H9 (cell line): ENCODE data around the gene LINC01488. TPM values are rescaled to one million over a fixed set of nuclear protein-coding genes. Genes with fewer than 3 reads are reported as not detected.

Experiments
- DNase-seq: peaks from one replicate; pipeline ENCODE4 v3.0.0-alpha.2; 2017
- H2AFZ ChIP-seq: one replicate; pipeline ENCODE4 v1.6.1; 2013; ENCODE audit warnings: mild to moderate bottlenecking, low read length, control low read depth, moderate library complexity
- H2AK5ac ChIP-seq: 2 replicates; pipeline ENCODE4 v1.6.1; 2013; ENCODE audit warnings: low read length, control low read depth, mixed read lengths; ENCODE audit not compliant: insufficient read length
- H2BK120ac ChIP-seq: one replicate; pipeline ENCODE4 v1.6.1; 2013; ENCODE audit warnings: low read depth, mild to moderate bottlenecking, low read length, control low read depth, inconsistent platforms; ENCODE audit not compliant: poor library complexity, severe bottlenecking
- H2BK12ac ChIP-seq: 2 replicates; pipeline ENCODE4 v1.6.1; 2013; ENCODE audit warnings: low read length, control low read depth, mixed read lengths, low read depth; ENCODE audit not compliant: insufficient read length
- H2BK15ac ChIP-seq: 2 replicates; pipeline ENCODE4 v1.6.1; 2013; ENCODE audit warnings: low read depth, low read length, control low read depth
- H2BK20ac ChIP-seq: one replicate; pipeline ENCODE4 v1.6.1; 2013; ENCODE audit warnings: low read depth, mild to moderate bottlenecking, low read length, control low read depth, inconsistent platforms; ENCODE audit not compliant: poor library complexity, severe bottlenecking
- H2BK5ac ChIP-seq: 2 replicates; pipeline ENCODE4 v1.6.1; 2013; ENCODE audit warnings: low read length, control low read depth, mixed read lengths; ENCODE audit not compliant: insufficient read length
- H3K14ac ChIP-seq: 2 replicates; pipeline ENCODE4 v1.6.1; 2013; ENCODE audit warnings: low read length, control low read depth; ENCODE audit not compliant: insufficient read depth
- H3K18ac ChIP-seq: 2 replicates; pipeline ENCODE4 v1.6.1; 2013; ENCODE audit warnings: low read depth, mild to moderate bottlenecking, mixed read lengths, low read length, control low read depth; ENCODE audit not compliant: insufficient read length
- H3K23ac ChIP-seq: 2 replicates; pipeline ENCODE4 v1.6.1; 2013; ENCODE audit warnings: low read length, control low read depth, mixed read lengths, low read depth; ENCODE audit not compliant: insufficient read length
- H3K23me2 ChIP-seq: 2 replicates; pipeline ENCODE4 v1.6.1; 2013; ENCODE audit warnings: low read depth, mild to moderate bottlenecking, mixed read lengths, low read length, control low read depth; ENCODE audit not compliant: insufficient read length, poor library complexity, severe bottlenecking
- H3K27ac ChIP-seq: 2 replicates; pipeline ENCODE4 v1.5.1; 2013; ENCODE audit warnings: low read length, control low read depth, mixed read lengths, low read depth; ENCODE audit not compliant: insufficient read length
- H3K27me3 ChIP-seq: 2 replicates; pipeline ENCODE4 v1.6.1; 2013; ENCODE audit warnings: low read length, control low read depth, inconsistent platforms; ENCODE audit not compliant: insufficient read depth
- H3K4ac ChIP-seq: 2 replicates; pipeline ENCODE4 v1.6.1; 2013; ENCODE audit warnings: low read depth, mild to moderate bottlenecking, control low read depth, inconsistent platforms, low read length, moderate library complexity
- H3K4me1 ChIP-seq: 2 replicates; pipeline ENCODE4 v1.6.1; 2013; ENCODE audit warnings: low read length, control low read depth, inconsistent platforms; ENCODE audit not compliant: insufficient read depth
- H3K4me2 ChIP-seq: 2 replicates; pipeline ENCODE4 v1.6.1; 2013; ENCODE audit warnings: low read length, control low read depth, mixed read lengths; ENCODE audit not compliant: insufficient read length, insufficient read depth
- H3K56ac ChIP-seq: 2 replicates; pipeline ENCODE4 v1.6.1; 2013; ENCODE audit warnings: low read depth, mild to moderate bottlenecking, mixed read lengths, low read length, control low read depth; ENCODE audit not compliant: insufficient read length
- H3K79me1 ChIP-seq: 2 replicates; pipeline ENCODE4 v1.6.1; 2013; ENCODE audit warnings: low read depth, mild to moderate bottlenecking, moderate library complexity, low read length, control low read depth, inconsistent platforms; ENCODE audit not compliant: insufficient read depth, poor library complexity, severe bottlenecking
- H3K79me2 ChIP-seq: 2 replicates; pipeline ENCODE4 v1.6.1; 2013; ENCODE audit warnings: low read length, control low read depth, inconsistent platforms; ENCODE audit not compliant: insufficient read depth
- H3K9ac ChIP-seq: 2 replicates; pipeline ENCODE4 v1.6.1; 2013; ENCODE audit warnings: low read length, control low read depth, mixed read lengths; ENCODE audit not compliant: insufficient read length; ENCODE audit errors: extremely low read depth
- H3K9me3 ChIP-seq: one replicate; pipeline ENCODE4 v1.6.1; 2013; ENCODE audit warnings: low read depth, low read length, inconsistent platforms; ENCODE audit not compliant: control insufficient read depth
- H3T11ph ChIP-seq: one replicate; pipeline ENCODE4 v1.6.1; 2013; ENCODE audit warnings: mild to moderate bottlenecking, low read length, control low read depth, inconsistent platforms
- H4K20me1 ChIP-seq: one replicate; pipeline ENCODE4 v1.6.1; 2013; ENCODE audit not compliant: control insufficient read depth, insufficient read length, insufficient read depth
- H4K5ac ChIP-seq: 2 replicates; pipeline ENCODE4 v1.6.1; 2013; ENCODE audit warnings: low read depth, mild to moderate bottlenecking, mixed read lengths, low read length, control low read depth; ENCODE audit not compliant: insufficient read length
- H4K8ac ChIP-seq: replicated peaks from 2 replicates; pipeline ENCODE4 v1.6.1; 2013; ENCODE audit warnings: low read length, control low read depth, mixed read lengths, low read depth; ENCODE audit not compliant: insufficient read length
- H4K91ac ChIP-seq: 2 replicates; pipeline ENCODE4 v1.6.1; 2013; ENCODE audit warnings: low read depth, mild to moderate bottlenecking, moderate library complexity, mixed read lengths, low read length, control low read depth; ENCODE audit not compliant: insufficient read length
- H3K27ac Mint-ChIP-seq, 3 experiments: 2 replicates in 2 of 3; 3 replicates in 1 of 3; pipeline ENCODE4 v1.8.0; 2020 to 2021; ENCODE audit warnings: mixed read lengths in 3 of 3, mild to moderate bottlenecking in 1 of 3, moderate library complexity in 1 of 3
- H3K27me3 Mint-ChIP-seq: 2 replicates; pipeline ENCODE4 v1.8.0; 2021; ENCODE audit warnings: low read depth, mild to moderate bottlenecking, moderate library complexity, mixed read lengths
- H3K36me3 Mint-ChIP-seq, 3 experiments: 2 replicates in 2 of 3; 3 replicates in 1 of 3; pipeline ENCODE4 v1.8.0; 2020 to 2021; ENCODE audit warnings: low read depth in 3 of 3, mixed read lengths in 3 of 3; ENCODE audit not compliant: insufficient read depth in 1 of 3
- H3K4me1 Mint-ChIP-seq, 2 experiments: 2 replicates each; pipeline ENCODE4 v1.8.0; 2020; ENCODE audit warnings: mixed read lengths in 2 of 2
- H3K4me3 Mint-ChIP-seq, 2 experiments: 2 replicates in 1 of 2; 3 replicates in 1 of 2; pipeline ENCODE4 v1.8.0; 2020 to 2021; ENCODE audit warnings: mild to moderate bottlenecking in 2 of 2, mixed read lengths in 2 of 2, moderate library complexity in 1 of 2
- H3K9me3 Mint-ChIP-seq, 2 experiments: 2 replicates in 1 of 2; 3 replicates in 1 of 2; pipeline ENCODE4 v1.8.0; 2020; ENCODE audit warnings: mild to moderate bottlenecking in 2 of 2, mixed read lengths in 2 of 2, moderate library complexity in 1 of 2
- CTCF ChIP-seq: fragments of 200-600 bp; sonication (generic); conservative IDR thresholded peaks from 3 replicates; pipeline ENCODE4 v1.8.0; 2021; ENCODE audit warnings: antibody characterized with exemption, mild to moderate bottlenecking
- whole genome bisulfite sequencing: extraction: QIAGEN DNeasy Blood & Tissue Kit; methylation state at CpG from one replicate; pipeline ENCODE4 v1.1.7; 2013; ENCODE audit warnings: missing lambda C conversion rate, low lambda C conversion rate, mixed read lengths; ENCODE audit not compliant: insufficient read length; ENCODE audit errors: extremely low coverage; 5-methylcytosine and 5-hydroxymethylcytosine counted together
- total RNA-seq: library from RNA; stranded (reverse); gene quantifications from 2 replicates; pipeline ENCODE4 v1.2.1, GENCODE V29; 2021

The LINC01488 gene
- total RNA-seq, 1 experiment from 2014 or later, result not detected

DNA sequence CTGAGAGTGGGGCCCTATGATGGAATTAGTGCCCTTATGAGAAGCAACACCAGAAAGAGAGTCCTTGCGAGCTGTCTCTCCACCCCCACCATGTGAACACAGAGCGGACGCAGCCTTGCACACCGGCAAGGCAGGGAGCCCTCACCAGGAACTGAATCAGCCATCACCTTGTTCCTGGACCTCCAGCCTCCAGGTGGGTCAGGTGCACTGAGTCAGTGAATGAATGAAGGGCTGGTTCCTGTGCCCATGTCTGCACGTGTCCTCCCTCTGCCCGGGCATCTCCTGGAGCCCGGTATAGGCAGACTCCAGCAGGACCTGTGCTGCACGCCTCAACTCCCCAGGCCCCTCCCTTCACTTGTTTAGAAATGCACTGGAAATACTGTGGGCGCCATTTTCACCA is 54.9 kb downstream of the LINC01488 start:
- no peaks in the 10 kb centered on the region for H3K79me2 ChIP-seq
- H4K20me1 ChIP-seq, result no peaks in the 10 kb centered on the region
- H3K56ac ChIP-seq, result no peak overlapping the region
- H3K9me3 Mint-ChIP-seq, result no peaks in the 10 kb centered on the region; a peak in 1 of 5 replicates
- no peak overlapping the region for H3K4ac ChIP-seq
- no peak overlapping the region for H3K27ac ChIP-seq
- no peak for DNase-seq
- H3K36me3 Mint-ChIP-seq, result no peaks in the 10 kb centered on the region; a peak in 1 of 7 replicates
- H3K4me2 ChIP-seq, result no peak overlapping the region
- H3K4me1 ChIP-seq, result no peaks in the 10 kb centered on the region
- no peak overlapping the region for H3K27ac Mint-ChIP-seq
- H2BK120ac ChIP-seq, result no peak overlapping the region
- no peaks in the 10 kb centered on the region for H3K9me3 ChIP-seq
- no peak overlapping the region for H2BK15ac ChIP-seq
- no peak overlapping the region for H3K14ac ChIP-seq
- no peak overlapping the region for H2AK5ac ChIP-seq
- H2BK12ac ChIP-seq, result no peak overlapping the region
- H2BK20ac ChIP-seq, result no peak overlapping the region
- no peak overlapping the region for H3K23ac ChIP-seq
- no peak overlapping the region for H3K9ac ChIP-seq
- no CpG with 5 or more reads among the region's 9 CpGs for WGBS
- peaks cover 12 to 21% of the 10 kb centered on the region in 2 experiments for H3K4me1 Mint-ChIP-seq
- no peak overlapping the region for H3K18ac ChIP-seq
- H3K27me3 ChIP-seq, result no peaks in the 10 kb centered on the region
- no peaks in the 10 kb centered on the region for H3K79me1 ChIP-seq
- no peaks in the 10 kb centered on the region for H3K23me2 ChIP-seq
- TF ChIP-seq CTCF, result no peak
- H4K91ac ChIP-seq, result no peak overlapping the region
- no peak overlapping the region for H2AFZ ChIP-seq
- no peak overlapping the region for H4K5ac ChIP-seq
- H3T11ph ChIP-seq, result no peak overlapping the region
- no peak overlapping the region for H4K8ac ChIP-seq
- no peak overlapping the region for H3K4me3 Mint-ChIP-seq
- peaks cover 13% of the 10 kb centered on the region for H3K27me3 Mint-ChIP-seq
- no peak overlapping the region for H2BK5ac ChIP-seq
